Hematopoietic multipotent progenitor cell (in vitro differentiated cells): ENCODE measurements around the gene FASTKD3. TPM values are rescaled to one million over a fixed set of nuclear protein-coding genes. Genes with fewer than 3 reads are reported as not detected.

Experiments
- DNase-seq, 3 donors: peaks; one replicate each; pipeline ENCODE4 v3.0.0-alpha.2; 2011 to 2015; ENCODE audit warnings: low read depth in 2 of 3, low spot score in 2 of 3
- total RNA-seq: library from RNA; depleted of rRNA; stranded (reverse); fragments of >200 nt; gene quantifications from one replicate; pipeline ENCODE4 v1.2.3, GENCODE V29; 2012

FASTKD3 gene
- total RNA-seq, 1 donor: 4.6 TPM

GRCh38 chr5:7851240-7851592 lies 17.6 kb downstream of the FASTKD3 start:
- no peak for DNase-seq

DNA sequence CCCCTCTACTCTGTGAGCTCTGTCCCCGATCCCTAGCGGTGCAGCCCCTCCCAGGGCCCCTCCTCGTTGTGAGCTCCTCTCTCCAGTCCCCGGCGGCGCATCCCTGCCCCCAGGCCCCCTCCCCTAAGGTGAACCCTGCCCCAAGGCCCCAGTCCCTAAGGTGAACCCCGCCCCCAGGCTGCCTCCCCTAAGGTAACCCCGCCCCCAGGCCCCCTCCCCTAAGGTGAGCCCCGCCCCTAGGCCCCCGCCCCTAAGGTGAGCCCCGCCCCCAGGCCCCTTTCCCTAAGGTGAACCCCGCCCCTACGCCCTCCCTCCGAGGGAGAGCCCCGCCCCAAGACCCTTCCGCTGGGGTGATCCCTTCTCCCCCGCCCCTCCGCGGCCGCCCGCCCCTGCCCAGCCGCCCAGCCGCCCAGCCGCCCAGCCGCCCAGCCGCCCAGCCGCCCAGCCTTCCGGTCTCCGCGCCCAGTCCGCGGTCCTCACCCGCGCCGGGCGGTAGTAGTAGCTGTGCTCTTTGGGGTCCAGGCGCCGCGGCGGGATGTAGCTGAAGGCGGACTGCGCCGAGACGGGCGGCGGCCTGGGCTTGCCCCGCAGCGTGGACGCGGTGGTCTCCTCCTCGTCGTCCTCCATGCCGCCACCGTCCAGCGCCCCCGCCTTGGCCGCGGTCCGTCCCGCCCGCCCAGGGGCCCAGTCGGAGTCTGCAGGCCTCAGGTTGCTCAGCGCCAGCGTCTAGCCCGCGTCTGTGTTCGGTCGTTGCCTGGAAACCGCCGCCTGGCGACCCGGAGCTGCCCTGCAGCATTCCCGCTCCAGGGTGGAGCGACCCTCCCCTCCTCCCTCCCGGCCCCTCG lies 18.2 kb downstream of the FASTKD3 start, which contains the start of gene CFAP90:
CFAP90 (minus strand) TSS at position 739 of the 845 bp plus-strand sequence; CDS start at position 627, 112 bp downstream.
- DNase-seq: peak in 2 of 3 donors; percentile 43 to 54

GRCh38 chr5:7849681-7850394 lies 19.0 kb downstream of the FASTKD3 start:
- DNase-seq: no peak

- no peak for DNase-seq
Measured at GRCh38 chr5:7848296-7848695, 20.5 kb downstream of the FASTKD3 start.

DNA sequence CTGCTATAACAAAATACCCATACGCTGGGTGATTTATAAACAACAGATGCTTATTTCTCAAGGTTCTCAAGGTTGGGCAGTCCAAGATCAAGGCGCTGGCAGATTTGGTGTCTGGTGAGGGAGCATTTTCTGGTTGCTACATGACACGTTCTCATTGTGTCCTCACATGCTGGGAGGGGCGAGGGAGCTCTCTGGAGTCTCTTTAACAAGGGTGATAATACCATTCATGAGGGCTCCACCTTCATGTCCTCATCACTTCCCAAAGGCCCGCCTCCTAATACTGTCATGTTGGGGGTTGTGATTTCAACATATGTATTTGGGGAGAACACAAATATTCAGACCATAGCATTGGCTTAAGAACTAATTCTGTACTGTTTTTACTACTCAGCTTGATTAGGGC lies 22.5 kb downstream of the FASTKD3 start:
- DNase-seq: no peak

- DNase-seq: no peak
Measured at GRCh38 chr5:7845557-7845956, 23.3 kb downstream of the FASTKD3 start.

GRCh38 chr5:7844901-7845300 lies 23.9 kb downstream of the FASTKD3 start:
- DNase-seq: no peak

GRCh38 chr5:7842531-7842930 lies 26.3 kb downstream of the FASTKD3 start:
- no peak for DNase-seq

DNA sequence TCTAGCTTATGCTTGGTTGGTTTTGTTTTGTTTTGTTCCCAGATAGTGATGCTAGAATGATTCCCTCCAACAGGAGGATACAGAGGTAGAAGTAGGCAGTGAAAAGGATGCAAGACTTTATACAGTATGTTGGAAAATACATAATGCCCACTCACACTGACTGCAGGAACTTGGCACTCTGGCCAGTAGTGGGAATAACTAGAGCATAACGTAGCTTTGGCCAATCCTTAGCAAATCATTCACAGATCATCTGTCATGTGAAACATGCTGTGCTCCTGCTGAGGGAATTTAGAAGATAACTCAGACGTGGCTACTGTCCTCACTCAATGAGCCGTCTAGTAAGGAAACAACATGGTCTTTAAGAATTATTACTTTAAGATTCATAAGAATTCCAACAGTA lies 31.4 kb downstream of the FASTKD3 start:
- no peak for DNase-seq

GRCh38 chr5:7834982-7835381 lies 33.8 kb downstream of the FASTKD3 start:
- no peak for DNase-seq

- DNase-seq: no peak
Measured at GRCh38 chr5:7828269-7828668, 40.6 kb downstream of the FASTKD3 start.

DNA sequence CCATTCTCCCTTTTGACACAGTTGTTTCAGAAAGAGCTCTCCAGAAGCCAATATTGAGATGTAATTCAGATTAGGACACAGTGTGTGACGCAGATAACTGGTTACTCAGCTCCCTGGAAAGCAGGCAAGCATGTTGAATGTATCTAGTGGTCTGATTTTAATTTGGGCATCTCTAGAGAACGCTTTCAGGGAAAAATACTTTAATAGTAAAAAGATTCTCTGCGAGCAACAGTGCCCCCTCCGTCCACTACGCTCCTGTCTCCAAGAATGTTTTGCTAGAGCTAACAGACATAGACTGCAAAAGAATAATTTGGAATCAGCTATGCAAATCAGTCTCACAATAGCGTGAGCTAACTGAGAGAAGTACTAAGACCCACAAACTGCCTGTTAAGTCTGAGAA lies 41.2 kb downstream of the FASTKD3 start:
- no peak for DNase-seq

GRCh38 chr5:7825630-7826029 lies 43.2 kb downstream of the FASTKD3 start:
- DNase-seq: no peak

DNA sequence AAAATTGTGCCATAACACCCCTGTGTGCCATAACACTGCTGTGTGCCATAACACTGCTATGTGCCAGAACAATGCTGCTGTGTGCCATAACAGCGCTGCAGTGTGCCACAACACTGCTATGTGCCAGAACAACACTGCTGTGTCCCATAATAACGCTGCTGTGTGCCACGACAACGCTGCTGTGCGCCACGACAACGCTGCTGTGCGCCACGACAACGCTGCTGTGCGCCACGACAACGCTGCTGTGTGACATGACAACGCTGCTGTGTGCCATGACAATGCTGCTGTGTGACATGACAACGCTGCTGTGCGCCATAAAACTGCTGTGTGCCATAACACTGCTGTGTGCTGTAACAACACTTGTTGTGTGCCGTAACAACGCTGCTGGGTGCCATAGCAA lies 43.8 kb downstream of the FASTKD3 start:
- no peak for DNase-seq

DNA sequence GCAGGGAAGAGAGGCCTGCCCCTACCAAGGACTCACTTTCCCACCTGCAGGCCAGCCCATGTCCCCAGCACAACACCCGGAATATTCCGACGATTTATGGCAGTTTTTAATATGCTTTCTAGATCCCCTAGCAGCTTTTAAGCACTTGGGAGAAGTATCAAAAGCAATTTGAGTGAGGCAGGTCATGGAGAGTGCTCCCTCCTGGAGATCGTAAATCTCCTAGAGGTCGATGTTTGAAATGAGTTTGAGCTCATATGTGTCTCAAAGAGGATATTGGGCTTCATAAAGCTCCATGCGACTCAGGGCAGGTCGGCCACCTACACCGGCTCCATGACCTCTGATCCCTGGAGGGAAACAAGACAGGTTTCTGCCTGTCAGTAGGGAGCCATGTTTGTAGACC lies 45.2 kb downstream of the FASTKD3 start:
- no peak for DNase-seq

- no peak for DNase-seq
Measured at GRCh38 chr5:7822449-7822848, 46.4 kb downstream of the FASTKD3 start.

DNA sequence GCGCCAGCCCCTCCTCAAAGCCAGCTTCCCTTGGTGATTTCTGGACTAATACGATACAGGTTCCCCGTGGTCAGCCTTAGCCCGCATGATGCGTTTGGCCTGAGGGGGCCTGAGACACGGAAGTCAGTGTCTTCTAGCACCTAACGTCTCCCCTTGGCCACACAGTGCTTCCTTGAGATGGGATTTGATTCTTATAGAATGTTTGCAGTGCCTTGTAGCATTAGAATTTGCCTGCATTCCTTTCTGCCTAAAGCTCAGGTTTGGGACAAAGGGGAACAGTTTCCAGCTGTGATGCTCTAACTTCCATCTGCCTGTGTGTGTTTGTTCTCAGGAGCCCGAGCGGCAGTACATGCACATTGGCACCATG lies 52.3 kb downstream of the FASTKD3 start:
- no peak for DNase-seq

GRCh38 chr5:7815892-7816534 lies 52.8 kb downstream of the FASTKD3 start:
- DNase-seq: peak in 2 of 3 donors; percentile 64 to 74

DNA sequence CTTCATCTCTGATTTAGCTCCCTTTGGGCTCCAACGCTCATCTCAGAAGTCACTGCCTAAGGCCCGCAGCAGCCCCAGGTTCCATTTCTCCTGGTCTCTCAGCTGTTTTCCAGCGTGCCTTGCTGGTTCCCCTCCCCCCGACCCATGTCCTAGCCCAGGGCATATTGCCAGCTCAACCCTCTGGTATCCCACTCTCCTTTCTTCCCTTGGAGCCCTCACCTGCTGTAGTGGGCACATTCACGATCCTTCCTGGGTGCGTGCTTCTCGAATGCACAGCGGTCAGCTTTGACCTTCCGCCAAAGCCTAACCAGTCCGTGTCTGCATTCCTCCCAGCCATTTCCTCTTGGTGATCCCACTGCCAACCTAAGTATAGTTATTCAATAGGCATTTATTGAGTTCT lies 54.0 kb downstream of the FASTKD3 start:
- no peak for DNase-seq

DNA sequence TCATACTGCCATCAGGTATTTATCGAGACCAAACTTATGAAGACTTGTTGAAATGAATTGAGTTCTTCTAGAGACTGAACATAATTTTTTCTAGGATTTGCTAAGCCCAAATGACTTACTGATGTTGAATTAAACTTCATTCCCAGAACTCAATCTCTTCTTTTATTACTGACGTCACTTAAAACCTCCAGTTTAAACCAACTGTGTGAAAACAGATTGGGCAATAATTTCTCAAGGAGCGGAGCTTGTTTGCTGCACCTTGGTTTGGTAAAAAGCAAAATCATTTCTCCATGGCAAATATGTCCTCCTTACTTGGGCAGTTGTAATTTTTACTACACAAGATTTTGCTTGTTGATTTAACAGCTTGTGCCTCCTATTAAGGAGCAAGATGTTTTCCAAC lies 55.3 kb downstream of the FASTKD3 start:
- DNase-seq: no peak

- DNase-seq: no peak
Measured at GRCh38 chr5:7813007-7813406, 55.8 kb downstream of the FASTKD3 start.

GRCh38 chr5:7811715-7812114 lies 57.1 kb downstream of the FASTKD3 start:
- no peak for DNase-seq
